ENCODE results near the gene OTULIN. TPM values are rescaled to one million over a fixed set of nuclear protein-coding genes. Genes with fewer than 3 reads are reported as not detected.

The OTULIN gene
- total and polyA plus RNA-seq, 2 of the 8 experiments (the other 6 are each of a cell fraction or from before 2014, with no cell fraction given) = 5.2 to 34.8 TPM

GRCh38 chr5:14672082-14672481 lies 7.6 kb downstream of the OTULIN start (continued):
- TF ChIP-seq ATF2 (IDR thresholded peaks at IDR 0.05; ENCODE audit: low read length) (no peak), TAF7 (optimal IDR thresholded peaks at IDR 0.05; ENCODE audit: borderline replicate concordance, low read depth, low read length) (no peak), CBX5 (IDR thresholded peaks at IDR 0.05; ENCODE audit: low read depth, low read length) (no peak), PHF8 (conservative IDR thresholded peaks at IDR 0.05; ENCODE audit: low read depth, low read length) (no peak), KDM5A (IDR thresholded peaks at IDR 0.05; ENCODE audit: low read length) (no peak), BACH1 (IDR thresholded peaks at IDR 0.05; ENCODE audit: low read length) (no peak)
